Activated CD4-positive, alpha-beta T cell treated with anti-CD3 and anti-CD28 coated beads, Interleukin-2, amount 10 ng/mL, durations not matched to agents 24 days and 14 days (primary cell): Measurements from ENCODE around the gene CCDC88A. TPM values are rescaled to one million over a fixed set of nuclear protein-coding genes. Genes with fewer than 3 reads are reported as not detected.
"Not testable (repeated sequence)": the region's sequence is repeated elsewhere in the genome, so short reads cannot be mapped to it uniquely, and the experiment has no call there.

ENCODE experiments used
- DNase-seq: peaks from one replicate; pipeline ENCODE4 v3.0.0; 2022
- H3K27ac Mint-ChIP-seq: one replicate; pipeline ENCODE4 v1.8.0; 2022; ENCODE audit warnings: mild to moderate bottlenecking, mixed read lengths
- H3K27me3 Mint-ChIP-seq: one replicate; pipeline ENCODE4 v1.8.0; 2022; ENCODE audit warnings: mixed read lengths
- H3K36me3 Mint-ChIP-seq: one replicate; pipeline ENCODE4 v1.8.0; 2022; ENCODE audit warnings: low read depth, mild to moderate bottlenecking, mixed read lengths
- H3K4me1 Mint-ChIP-seq: one replicate; pipeline ENCODE4 v1.8.0; 2021; ENCODE audit warnings: mixed read lengths
- H3K4me3 Mint-ChIP-seq: one replicate; pipeline ENCODE4 v1.8.0; 2022; ENCODE audit warnings: mild to moderate bottlenecking, moderate library complexity, mixed read lengths
- H3K9me3 Mint-ChIP-seq: one replicate; pipeline ENCODE4 v1.8.0; 2021; ENCODE audit warnings: mixed read lengths
- intact Hi-C: fragments of 100-400 bp; cut with micrococcal nuclease; formaldehyde crosslinking; loops from one replicate; pipeline ENCODE4 v1.15.1; 2023
- total RNA-seq: library from RNA; stranded (reverse); gene quantifications from 2 replicates; pipeline ENCODE4 v1.2.3, GENCODE V29; 2022

CCDC88A gene
- total RNA-seq, 1 donor from 2014 or later = 9.5 TPM

- peaks cover 36% of the 10 kb centered on the region for H3K36me3 Mint-ChIP-seq
- H3K27me3 Mint-ChIP-seq = no peaks in the 10 kb centered on the region
- no peaks in the 10 kb centered on the region for H3K9me3 Mint-ChIP-seq
- H3K4me1 Mint-ChIP-seq = peaks cover 2% of the 10 kb centered on the region
- H3K27ac Mint-ChIP-seq = no peak overlapping the region
- H3K4me3 Mint-ChIP-seq = no peak overlapping the region
- DNase-seq = no peak
- intact Hi-C loops = no loop called here
These were observed 177.0 kb downstream of the CCDC88A start for GRCh38 chr2:55242617-55243016.

GRCh38 chr2:55241582-55241981 lies 178.1 kb downstream of the CCDC88A start:
- H3K27ac Mint-ChIP-seq, DNase-seq, H3K4me1 Mint-ChIP-seq, H3K9me3 Mint-ChIP-seq, H3K4me3 Mint-ChIP-seq, intact Hi-C loops, H3K27me3 Mint-ChIP-seq: not testable (repeated sequence)
- peaks cover 33% of the 10 kb centered on the region for H3K36me3 Mint-ChIP-seq

- DNase-seq = no peak
- H3K9me3 Mint-ChIP-seq = no peaks in the 10 kb centered on the region
- no peak overlapping the region for H3K27ac Mint-ChIP-seq
- no peaks in the 10 kb centered on the region for H3K27me3 Mint-ChIP-seq
- H3K36me3 Mint-ChIP-seq = peaks cover 47% of the 10 kb centered on the region
- intact Hi-C loops = no loop called here
- H3K4me1 Mint-ChIP-seq = peaks cover 11% of the 10 kb centered on the region
- no peak overlapping the region for H3K4me3 Mint-ChIP-seq
These were observed 179.9 kb downstream of the CCDC88A start for GRCh38 chr2:55239656-55240222.

Other genes starting within 250 kb of the CCDC88A start
- 7.3 and 10.1 TPM in 2 replicates for gene CLHC1, start 187.6 kb downstream of the CCDC88A start, total RNA-seq
- gene RPS27A, start 187.2 kb downstream of the CCDC88A start, total RNA-seq = 1,064 and 1,070 TPM in 2 replicates
- gene MTIF2, start 150.6 kb downstream of the CCDC88A start, total RNA-seq = 45.7 and 47.1 TPM in 2 replicates
- gene CFAP36, start 99.9 kb upstream of the CCDC88A start, total RNA-seq = 22.1 and 25.1 TPM in 2 replicates
- 78.1 and 82.7 TPM in 2 replicates for gene PPP4R3B, start 197.8 kb upstream of the CCDC88A start, total RNA-seq